Measurements from ENCODE around the gene GP2. TPM values are rescaled to one million over a fixed set of nuclear protein-coding genes. Genes with fewer than 3 reads are reported as not detected.
"Not testable (repeated sequence)": the region's sequence is repeated elsewhere in the genome, so short reads cannot be mapped to it uniquely, and the experiment has no call there.

Gene GP2
- polyA plus RNA-seq, 4 donors = 8.4 to 34.4 (median 14.4) TPM

GRCh38 chr16:20321671-20322070, 5.6 kb downstream of the GP2 start:
- Histone ChIP-seq H3K36me3 (ENCODE audit: control insufficient read depth in 3 of 3, insufficient read depth in 2 of 3, low read depth in 1 of 3, low read length in 3 of 3) (no peaks in the 10 kb centered on the region), H3K4me1 (ENCODE audit: control insufficient read depth in 3 of 3, insufficient read depth in 2 of 3, low read depth in 1 of 3, low read length in 2 of 3) (peaks cover 0 to 4% (median 0%) of the 10 kb centered on the region in 3 donors), H3K4me3 (ENCODE audit: low read depth in 1 of 3, low read length in 3 of 3) (no peak overlapping the region), H3K27me3 (ENCODE audit: control insufficient read depth in 3 of 3, insufficient read depth in 3 of 3, low read length in 3 of 3) (no peaks in the 10 kb centered on the region), H3K9me3 (ENCODE audit: control insufficient read depth in 2 of 2, insufficient read depth in 1 of 2, low read depth in 1 of 2, low read length in 1 of 2) (no peaks in the 10 kb centered on the region), H3K27ac (ENCODE audit: low read depth in 1 of 3, low read length in 2 of 3) (no peak overlapping the region)
- FAIRE-seq (no peak), DNase-seq (no peak)
- 85 to 100% (median 95%) methylated on average over 1 of the region's 1 CpG for WGBS, 3 donors

GRCh38 chr16:20321051-20321450, 6.3 kb downstream of the GP2 start:
- not testable (repeated sequence) for DNase-seq; H3K27me3 ChIP-seq (ENCODE audit: control insufficient read depth in 3 of 3, insufficient read depth in 3 of 3, low read length in 3 of 3); H3K9me3 ChIP-seq (ENCODE audit: control insufficient read depth in 2 of 2, insufficient read depth in 1 of 2, low read depth in 1 of 2, low read length in 1 of 2); H3K27ac ChIP-seq (ENCODE audit: low read depth in 1 of 3, low read length in 2 of 3); H3K4me3 ChIP-seq (ENCODE audit: low read depth in 1 of 3, low read length in 3 of 3); H3K36me3 ChIP-seq (ENCODE audit: control insufficient read depth in 3 of 3, insufficient read depth in 2 of 3, low read depth in 1 of 3, low read length in 3 of 3); H3K4me1 ChIP-seq (ENCODE audit: control insufficient read depth in 3 of 3, insufficient read depth in 2 of 3, low read depth in 1 of 3, low read length in 2 of 3); FAIRE-seq
- WGBS, 3 donors = 87 to 98% (median 92%) methylated on average over 2 of the region's 2 CpGs

GRCh38 chr16:20320592-20320991, 6.7 kb downstream of the GP2 start:
- Histone ChIP-seq H3K27me3 (ENCODE audit: control insufficient read depth in 3 of 3, insufficient read depth in 3 of 3, low read length in 3 of 3) (no peaks in the 10 kb centered on the region), H3K9me3 (ENCODE audit: control insufficient read depth in 2 of 2, insufficient read depth in 1 of 2, low read depth in 1 of 2, low read length in 1 of 2) (no peaks in the 10 kb centered on the region), H3K36me3 (ENCODE audit: control insufficient read depth in 3 of 3, insufficient read depth in 2 of 3, low read depth in 1 of 3, low read length in 3 of 3) (no peaks in the 10 kb centered on the region), H3K4me3 (ENCODE audit: low read depth in 1 of 3, low read length in 3 of 3) (no peak overlapping the region), H3K27ac (ENCODE audit: low read depth in 1 of 3, low read length in 2 of 3) (no peak overlapping the region), H3K4me1 (ENCODE audit: control insufficient read depth in 3 of 3, insufficient read depth in 2 of 3, low read depth in 1 of 3, low read length in 2 of 3) (no peaks in the 10 kb centered on the region)
- no peak for DNase-seq
- no peak for FAIRE-seq

- Histone ChIP-seq H3K4me3 (ENCODE audit: low read depth in 1 of 3, low read length in 3 of 3) (no peak overlapping the region), H3K9me3 (ENCODE audit: control insufficient read depth in 2 of 2, insufficient read depth in 1 of 2, low read depth in 1 of 2, low read length in 1 of 2) (no peaks in the 10 kb centered on the region), H3K27ac (ENCODE audit: low read depth in 1 of 3, low read length in 2 of 3) (no peak overlapping the region), H3K4me1 (ENCODE audit: control insufficient read depth in 3 of 3, insufficient read depth in 2 of 3, low read depth in 1 of 3, low read length in 2 of 3) (no peaks in the 10 kb centered on the region), H3K36me3 (ENCODE audit: control insufficient read depth in 3 of 3, insufficient read depth in 2 of 3, low read depth in 1 of 3, low read length in 3 of 3) (no peaks in the 10 kb centered on the region), H3K27me3 (ENCODE audit: control insufficient read depth in 3 of 3, insufficient read depth in 3 of 3, low read length in 3 of 3) (no peaks in the 10 kb centered on the region)
- FAIRE-seq = no peak
- 79 to 88% (median 82%) methylated on average over 2 of the region's 2 CpGs for WGBS, 3 donors
- no peak for DNase-seq
Observed at GRCh38 chr16:20320178-20320577, 7.1 kb downstream of the GP2 start.

- H3K4me1 ChIP-seq (ENCODE audit: control insufficient read depth in 3 of 3, insufficient read depth in 2 of 3, low read depth in 1 of 3, low read length in 2 of 3) = no peaks in the 10 kb centered on the region
- no peak overlapping the region for H3K4me3 ChIP-seq (ENCODE audit: low read depth in 1 of 3, low read length in 3 of 3)
- H3K36me3 ChIP-seq (ENCODE audit: control insufficient read depth in 3 of 3, insufficient read depth in 2 of 3, low read depth in 1 of 3, low read length in 3 of 3) = no peaks in the 10 kb centered on the region
- DNase-seq (no peak), FAIRE-seq (no peak)
- 54 to 75% (median 61%) methylated on average over 1 of the region's 1 CpG for WGBS, 3 donors
- no peaks in the 10 kb centered on the region for H3K27me3 ChIP-seq (ENCODE audit: control insufficient read depth in 3 of 3, insufficient read depth in 3 of 3, low read length in 3 of 3)
- H3K9me3 ChIP-seq (ENCODE audit: control insufficient read depth in 2 of 2, insufficient read depth in 1 of 2, low read depth in 1 of 2, low read length in 1 of 2) = no peaks in the 10 kb centered on the region
- no peak overlapping the region for H3K27ac ChIP-seq (ENCODE audit: low read depth in 1 of 3, low read length in 2 of 3)
Observed at GRCh38 chr16:20319406-20319805, 7.9 kb downstream of the GP2 start.

- no peaks in the 10 kb centered on the region for H3K4me1 ChIP-seq (ENCODE audit: control insufficient read depth in 3 of 3, insufficient read depth in 2 of 3, low read depth in 1 of 3, low read length in 2 of 3)
- 63 to 71% (median 70%) methylated on average over 3 of the region's 3 CpGs for WGBS, 3 donors
- no peak overlapping the region for H3K27ac ChIP-seq (ENCODE audit: low read depth in 1 of 3, low read length in 2 of 3)
- H3K4me3 ChIP-seq (ENCODE audit: low read depth in 1 of 3, low read length in 3 of 3) = no peak overlapping the region
- H3K27me3 ChIP-seq (ENCODE audit: control insufficient read depth in 3 of 3, insufficient read depth in 3 of 3, low read length in 3 of 3) = no peaks in the 10 kb centered on the region
- FAIRE-seq (no peak), DNase-seq (no peak)
- H3K36me3 ChIP-seq (ENCODE audit: control insufficient read depth in 3 of 3, insufficient read depth in 2 of 3, low read depth in 1 of 3, low read length in 3 of 3) = no peaks in the 10 kb centered on the region
- no peaks in the 10 kb centered on the region for H3K9me3 ChIP-seq (ENCODE audit: control insufficient read depth in 2 of 2, insufficient read depth in 1 of 2, low read depth in 1 of 2, low read length in 1 of 2)
Observed at GRCh38 chr16:20318437-20318836, 8.9 kb downstream of the GP2 start.

- Histone ChIP-seq H3K9me3 (ENCODE audit: control insufficient read depth in 2 of 2, insufficient read depth in 1 of 2, low read depth in 1 of 2, low read length in 1 of 2) (no peaks in the 10 kb centered on the region), H3K27me3 (ENCODE audit: control insufficient read depth in 3 of 3, insufficient read depth in 3 of 3, low read length in 3 of 3) (no peaks in the 10 kb centered on the region), H3K4me3 (ENCODE audit: low read depth in 1 of 3, low read length in 3 of 3) (no peak overlapping the region), H3K27ac (ENCODE audit: low read depth in 1 of 3, low read length in 2 of 3) (no peak overlapping the region), H3K36me3 (ENCODE audit: control insufficient read depth in 3 of 3, insufficient read depth in 2 of 3, low read depth in 1 of 3, low read length in 3 of 3) (no peaks in the 10 kb centered on the region), H3K4me1 (ENCODE audit: control insufficient read depth in 3 of 3, insufficient read depth in 2 of 3, low read depth in 1 of 3, low read length in 2 of 3) (no peaks in the 10 kb centered on the region)
- DNase-seq (no peak), FAIRE-seq (no peak)
- WGBS, 3 donors = 77 to 88% (median 80%) methylated on average over 7 of the region's 7 CpGs
Observed at GRCh38 chr16:20318006-20318405, 9.3 kb downstream of the GP2 start.

GRCh38 chr16:20317117-20317516, 10.2 kb downstream of the GP2 start:
- no peaks in the 10 kb centered on the region for H3K9me3 ChIP-seq (ENCODE audit: control insufficient read depth in 2 of 2, insufficient read depth in 1 of 2, low read depth in 1 of 2, low read length in 1 of 2)
- H3K27ac ChIP-seq (ENCODE audit: low read depth in 1 of 3, low read length in 2 of 3) = no peak overlapping the region
- H3K4me1 ChIP-seq (ENCODE audit: control insufficient read depth in 3 of 3, insufficient read depth in 2 of 3, low read depth in 1 of 3, low read length in 2 of 3) = no peaks in the 10 kb centered on the region
- H3K36me3 ChIP-seq (ENCODE audit: control insufficient read depth in 3 of 3, insufficient read depth in 2 of 3, low read depth in 1 of 3, low read length in 3 of 3) = no peaks in the 10 kb centered on the region
- WGBS, 3 donors = 69 to 71% (median 70%) methylated on average over 8 of the region's 8 CpGs
- H3K27me3 ChIP-seq (ENCODE audit: control insufficient read depth in 3 of 3, insufficient read depth in 3 of 3, low read length in 3 of 3) = no peaks in the 10 kb centered on the region
- no peak overlapping the region for H3K4me3 ChIP-seq (ENCODE audit: low read depth in 1 of 3, low read length in 3 of 3)
- DNase-seq = no peak
- no peak for FAIRE-seq

- H3K9me3 ChIP-seq (ENCODE audit: control insufficient read depth in 2 of 2, insufficient read depth in 1 of 2, low read depth in 1 of 2, low read length in 1 of 2) = no peaks in the 10 kb centered on the region
- no peak for DNase-seq
- H3K27me3 ChIP-seq (ENCODE audit: control insufficient read depth in 3 of 3, insufficient read depth in 3 of 3, low read length in 3 of 3) = no peaks in the 10 kb centered on the region
- FAIRE-seq = no peak
- WGBS, 3 donors = 69 to 76% (median 75%) methylated on average over 5 of the region's 5 CpGs
- no peaks in the 10 kb centered on the region for H3K4me1 ChIP-seq (ENCODE audit: control insufficient read depth in 3 of 3, insufficient read depth in 2 of 3, low read depth in 1 of 3, low read length in 2 of 3)
- H3K27ac ChIP-seq (ENCODE audit: low read depth in 1 of 3, low read length in 2 of 3) = no peak overlapping the region
- H3K4me3 ChIP-seq (ENCODE audit: low read depth in 1 of 3, low read length in 3 of 3) = no peak overlapping the region
- H3K36me3 ChIP-seq (ENCODE audit: control insufficient read depth in 3 of 3, insufficient read depth in 2 of 3, low read depth in 1 of 3, low read length in 3 of 3) = no peaks in the 10 kb centered on the region
Observed at GRCh38 chr16:20316715-20317114, 10.6 kb downstream of the GP2 start.
